GM23338 (cell line): ENCODE measurements around the gene LMOD3. TPM values are rescaled to one million over a fixed set of nuclear protein-coding genes. Genes with fewer than 3 reads are reported as not detected.

Experiments used
- ATAC-seq: fragments of 200-7000 bp; cut with Tn5 transposase; 3 replicates; pipeline ENCODE4 v1.9.1; 2020
- DNase-seq: peaks from one replicate; pipeline ENCODE4 v3.0.0-alpha.2; 2015; ENCODE audit warnings: low spot score
- H2AFZ ChIP-seq: fragments of 200-600 bp; sonication (generic); 2 replicates; pipeline ENCODE4 v1.8.0; 2016; ENCODE audit warnings: antibody characterized with exemption, mild to moderate bottlenecking, moderate library complexity
- H3F3A ChIP-seq: fragments of 200-600 bp; sonication (generic); replicated peaks from 2 replicates; pipeline ENCODE4 v1.8.0; 2017; ENCODE audit warnings: antibody characterized with exemption, mixed run types, low read depth
- H3K27ac ChIP-seq: fragments of 200-600 bp; sonication (generic); 2 replicates; pipeline ENCODE4 v1.6.1; 2016; ENCODE audit warnings: low read depth
- H3K27me3 ChIP-seq: fragments of 200-600 bp; sonication (generic); 2 replicates; pipeline ENCODE4 v1.8.0; 2016; ENCODE audit warnings: mild to moderate bottlenecking, mixed run types, moderate library complexity; ENCODE audit not compliant: insufficient read depth
- H3K36me3 ChIP-seq: fragments of 200-600 bp; sonication (generic); 2 replicates; pipeline ENCODE4 v1.8.0; 2016; ENCODE audit warnings: mild to moderate bottlenecking; ENCODE audit not compliant: insufficient read depth
- H3K4me1 ChIP-seq: fragments of 200-600 bp; sonication (generic); 2 replicates; pipeline ENCODE4 v1.8.0; 2016; ENCODE audit warnings: mild to moderate bottlenecking, moderate library complexity; ENCODE audit not compliant: insufficient read depth
- H3K4me2 ChIP-seq: fragments of 200-600 bp; sonication (generic); 2 replicates; pipeline ENCODE4 v1.7.1; 2017; ENCODE audit warnings: mixed run types
- H3K4me3 ChIP-seq: fragments of 200-600 bp; sonication (generic); 2 replicates; pipeline ENCODE4 v1.6.1; 2016; ENCODE audit warnings: mixed run types
- H3K79me2 ChIP-seq: fragments of 200-600 bp; sonication (generic); replicated peaks from 2 replicates; pipeline ENCODE4 v1.8.0; 2017; ENCODE audit warnings: mild to moderate bottlenecking; ENCODE audit not compliant: insufficient read depth
- H3K9me2 ChIP-seq: fragments of 200-600 bp; sonication (generic); 2 replicates; pipeline ENCODE4 v1.8.0; 2017; ENCODE audit not compliant: insufficient read depth
- H4K20me1 ChIP-seq: fragments of 200-600 bp; sonication (generic); replicated peaks from 2 replicates; pipeline ENCODE4 v1.8.0; 2017; ENCODE audit warnings: mild to moderate bottlenecking; ENCODE audit not compliant: insufficient read depth
- H3K27ac Mint-ChIP-seq: 2 replicates; pipeline ENCODE4 v1.8.0; 2020; ENCODE audit warnings: inconsistent platforms, mild to moderate bottlenecking, moderate library complexity, mixed read lengths
- H3K27me3 Mint-ChIP-seq: 3 replicates; pipeline ENCODE4 v1.8.0; 2022; ENCODE audit warnings: low read depth, mild to moderate bottlenecking, moderate library complexity, mixed read lengths, inconsistent platforms; ENCODE audit not compliant: insufficient read depth, poor library complexity
- H3K36me3 Mint-ChIP-seq: 3 replicates; pipeline ENCODE4 v1.8.0; 2021; ENCODE audit warnings: low read depth, mild to moderate bottlenecking, inconsistent platforms, moderate library complexity, mixed read lengths
- H3K4me1 Mint-ChIP-seq: 3 replicates; pipeline ENCODE4 v1.8.0; 2020; ENCODE audit warnings: mild to moderate bottlenecking, inconsistent platforms, mixed read lengths
- H3K4me3 Mint-ChIP-seq: 3 replicates; pipeline ENCODE4 v1.8.0; 2021; ENCODE audit warnings: moderate library complexity, mild to moderate bottlenecking, inconsistent platforms, mixed read lengths
- H3K9me3 Mint-ChIP-seq: 3 replicates; pipeline ENCODE4 v1.8.0; 2020; ENCODE audit warnings: moderate library complexity, mild to moderate bottlenecking, inconsistent platforms, mixed read lengths
- CREB1 ChIP-seq: fragments of 250-450 bp; sonication (Bioruptor Pico); IDR thresholded peaks from 2 replicates; pipeline ENCODE4 v1.5.0; 2020; ENCODE audit warnings: low read depth, mild to moderate bottlenecking, moderate library complexity
- CTCF ChIP-seq, 2 experiments: fragments of 200-600 bp in 1 of 2; sonication (generic) in 1 of 2; conservative IDR thresholded peaks; 2 replicates each; pipeline versions ENCODE4 v1.5.1 to v1.6.1; 2016 to 2017; ENCODE audit warnings: antibody characterized with exemption in 2 of 2, low read depth in 2 of 2, mild to moderate bottlenecking in 2 of 2, moderate library complexity in 1 of 2
- ETS1 ChIP-seq: IDR thresholded peaks from 2 replicates; pipeline ENCODE4 v1.6.1; 2016; ENCODE audit warnings: antibody characterized with exemption
- EZH2 ChIP-seq: fragments of 200-600 bp; sonication (generic); IDR thresholded peaks from one replicate; pipeline ENCODE4 v1.8.0; 2017; ENCODE audit warnings: antibody characterized with exemption, mild to moderate bottlenecking, low read depth; ENCODE audit not compliant: unreplicated experiment
- EZH2phosphoT487 ChIP-seq: fragments of 200-600 bp; sonication (generic); IDR thresholded peaks from one replicate; pipeline ENCODE4 v1.8.1; 2018; ENCODE audit warnings: antibody characterized with exemption; ENCODE audit not compliant: unreplicated experiment
- JUNB ChIP-seq: IDR thresholded peaks from one replicate; pipeline ENCODE4 v1.6.1; 2016; ENCODE audit warnings: antibody characterized with exemption; ENCODE audit not compliant: unreplicated experiment
- NANOG ChIP-seq: IDR thresholded peaks from 2 replicates; pipeline ENCODE4 v1.6.1; 2016; ENCODE audit warnings: antibody characterized with exemption, borderline replicate concordance
- POLR2AphosphoS5 ChIP-seq: IDR thresholded peaks from 2 replicates; pipeline ENCODE4 v1.6.1; 2016; ENCODE audit warnings: antibody characterized with exemption, low read depth
- REST ChIP-seq: IDR thresholded peaks from one replicate; pipeline ENCODE4 v1.6.1; 2018; ENCODE audit warnings: antibody characterized with exemption; ENCODE audit not compliant: unreplicated experiment
- STAT1 ChIP-seq: IDR thresholded peaks from one replicate; pipeline ENCODE4 v1.6.1; 2016; ENCODE audit warnings: antibody characterized with exemption; ENCODE audit not compliant: unreplicated experiment
- ZNF114 ChIP-seq: fragments of 250-450 bp; sonication (Bioruptor Pico); IDR thresholded peaks from 2 replicates; pipeline ENCODE4 v1.5.0; 2020; ENCODE audit warnings: mild to moderate bottlenecking, moderate library complexity
- ZNF331 ChIP-seq: fragments of 250-450 bp; sonication (Bioruptor Pico); IDR thresholded peaks from 2 replicates; pipeline ENCODE4 v1.5.0; 2020; ENCODE audit warnings: low read depth, mild to moderate bottlenecking, moderate library complexity
- ZNF462 ChIP-seq: fragments of 250-450 bp; sonication (Bioruptor Pico); IDR thresholded peaks from 2 replicates; pipeline ENCODE4 v1.5.0; 2020; ENCODE audit warnings: mild to moderate bottlenecking, moderate library complexity
- polyA plus RNA-seq: library from polyadenylated mRNA; unstranded; fragments of >200 nt; fragmentation: Nextera tagmentation; extraction: Ambion mirVana; gene quantifications from 2 replicates; pipeline ENCODE4 v1.2.1, GENCODE V29; 2016
- total RNA-seq: library from RNA; depleted of rRNA; stranded (reverse); fragments of >200 nt; shearing (Covaris generic); gene quantifications from 2 replicates; pipeline ENCODE4 v1.2.3, GENCODE V29; 2014

LMOD3 gene
- total and polyA plus RNA-seq, 2 experiments from 2014 or later: 0.06 TPM; not detected in 1

- Histone ChIP-seq H3K4me3 (no peak overlapping the region), H2AFZ (no peak overlapping the region), H3K27ac (no peak overlapping the region), H3K4me1 (no peaks in the 10 kb centered on the region), H4K20me1 (no peaks in the 10 kb centered on the region; the same call in 1 of the 2 replicates), H3K4me2 (no peak overlapping the region), H3K9me2 (no peaks in the 10 kb centered on the region), H3K36me3 (peaks cover 29% of the 10 kb centered on the region), H3K79me2 (no peaks in the 10 kb centered on the region; the same call in 1 of the 2 replicates), H3F3A (no peaks in the 10 kb centered on the region), H3K27me3 (no peaks in the 10 kb centered on the region)
- Mint-ChIP-seq H3K27ac (no peak overlapping the region), H3K4me1 (no peaks in the 10 kb centered on the region), H3K4me3 (no peak overlapping the region), H3K36me3 (peaks cover 39% of the 10 kb centered on the region), H3K27me3 (no peaks in the 10 kb centered on the region), H3K9me3 (no peaks in the 10 kb centered on the region)
- no peak for TF ChIP-seq ETS1
- no peak for TF ChIP-seq EZH2phosphoT487
- no peak for TF ChIP-seq ZNF462
- TF ChIP-seq STAT1: no peak
- TF ChIP-seq CREB1 (CRISPR knock-in tag): no peak
- no peak for TF ChIP-seq POLR2AphosphoS5
- TF ChIP-seq REST: no peak
- TF ChIP-seq ZNF331 (CRISPR knock-in tag): no peak
- TF ChIP-seq NANOG: no peak
- TF ChIP-seq ZNF114 (CRISPR knock-in tag): no peak
- no peak for TF ChIP-seq CTCF (conservative IDR thresholded peaks at IDR 0.05; ENCODE audit: low read depth in 2 of 2)
- no peak for TF ChIP-seq JUNB
- TF ChIP-seq EZH2: no peak
- DNase-seq: no peak
- ATAC-seq: no peak
These were observed 58.8 kb downstream of the LMOD3 start for GRCh38 chr3:69063636-69064035.
